GM23338 (cell line): Measurements from ENCODE around the gene NFATC3. TPM values are rescaled to one million over a fixed set of nuclear protein-coding genes. Genes with fewer than 3 reads are reported as not detected.

Experiments used
- ATAC-seq: fragments of 200-7000 bp; cut with Tn5 transposase; 3 replicates; pipeline ENCODE4 v1.9.1; 2020
- DNase-seq: peaks from one replicate; pipeline ENCODE4 v3.0.0-alpha.2; 2015; ENCODE audit warnings: low spot score
- H2AFZ ChIP-seq: fragments of 200-600 bp; sonication (generic); 2 replicates; pipeline ENCODE4 v1.8.0; 2016; ENCODE audit warnings: antibody characterized with exemption, mild to moderate bottlenecking, moderate library complexity
- H3F3A ChIP-seq: fragments of 200-600 bp; sonication (generic); replicated peaks from 2 replicates; pipeline ENCODE4 v1.8.0; 2017; ENCODE audit warnings: antibody characterized with exemption, mixed run types, low read depth
- H3K27ac ChIP-seq: fragments of 200-600 bp; sonication (generic); 2 replicates; pipeline ENCODE4 v1.6.1; 2016; ENCODE audit warnings: low read depth
- H3K27me3 ChIP-seq: fragments of 200-600 bp; sonication (generic); 2 replicates; pipeline ENCODE4 v1.8.0; 2016; ENCODE audit warnings: mild to moderate bottlenecking, mixed run types, moderate library complexity; ENCODE audit not compliant: insufficient read depth
- H3K36me3 ChIP-seq: fragments of 200-600 bp; sonication (generic); 2 replicates; pipeline ENCODE4 v1.8.0; 2016; ENCODE audit warnings: mild to moderate bottlenecking; ENCODE audit not compliant: insufficient read depth
- H3K4me1 ChIP-seq: fragments of 200-600 bp; sonication (generic); 2 replicates; pipeline ENCODE4 v1.8.0; 2016; ENCODE audit warnings: mild to moderate bottlenecking, moderate library complexity; ENCODE audit not compliant: insufficient read depth
- H3K4me2 ChIP-seq: fragments of 200-600 bp; sonication (generic); 2 replicates; pipeline ENCODE4 v1.7.1; 2017; ENCODE audit warnings: mixed run types
- H3K4me3 ChIP-seq: fragments of 200-600 bp; sonication (generic); 2 replicates; pipeline ENCODE4 v1.6.1; 2016; ENCODE audit warnings: mixed run types
- H3K79me2 ChIP-seq: fragments of 200-600 bp; sonication (generic); replicated peaks from 2 replicates; pipeline ENCODE4 v1.8.0; 2017; ENCODE audit warnings: mild to moderate bottlenecking; ENCODE audit not compliant: insufficient read depth
- H3K9me2 ChIP-seq: fragments of 200-600 bp; sonication (generic); 2 replicates; pipeline ENCODE4 v1.8.0; 2017; ENCODE audit not compliant: insufficient read depth
- H4K20me1 ChIP-seq: fragments of 200-600 bp; sonication (generic); replicated peaks from 2 replicates; pipeline ENCODE4 v1.8.0; 2017; ENCODE audit warnings: mild to moderate bottlenecking; ENCODE audit not compliant: insufficient read depth
- H3K27ac Mint-ChIP-seq: 2 replicates; pipeline ENCODE4 v1.8.0; 2020; ENCODE audit warnings: inconsistent platforms, mild to moderate bottlenecking, moderate library complexity, mixed read lengths
- H3K27me3 Mint-ChIP-seq: 3 replicates; pipeline ENCODE4 v1.8.0; 2022; ENCODE audit warnings: low read depth, mild to moderate bottlenecking, moderate library complexity, mixed read lengths, inconsistent platforms; ENCODE audit not compliant: insufficient read depth, poor library complexity
- H3K36me3 Mint-ChIP-seq: 3 replicates; pipeline ENCODE4 v1.8.0; 2021; ENCODE audit warnings: low read depth, mild to moderate bottlenecking, inconsistent platforms, moderate library complexity, mixed read lengths
- H3K4me1 Mint-ChIP-seq: 3 replicates; pipeline ENCODE4 v1.8.0; 2020; ENCODE audit warnings: mild to moderate bottlenecking, inconsistent platforms, mixed read lengths
- H3K4me3 Mint-ChIP-seq: 3 replicates; pipeline ENCODE4 v1.8.0; 2021; ENCODE audit warnings: moderate library complexity, mild to moderate bottlenecking, inconsistent platforms, mixed read lengths
- H3K9me3 Mint-ChIP-seq: 3 replicates; pipeline ENCODE4 v1.8.0; 2020; ENCODE audit warnings: moderate library complexity, mild to moderate bottlenecking, inconsistent platforms, mixed read lengths
- CREB1 ChIP-seq: fragments of 250-450 bp; sonication (Bioruptor Pico); IDR thresholded peaks from 2 replicates; pipeline ENCODE4 v1.5.0; 2020; ENCODE audit warnings: low read depth, mild to moderate bottlenecking, moderate library complexity
- CTCF ChIP-seq, 2 experiments: fragments of 200-600 bp in 1 of 2; sonication (generic) in 1 of 2; conservative IDR thresholded peaks; 2 replicates each; pipeline versions ENCODE4 v1.5.1 to v1.6.1; 2016 to 2017; ENCODE audit warnings: antibody characterized with exemption in 2 of 2, low read depth in 2 of 2, mild to moderate bottlenecking in 2 of 2, moderate library complexity in 1 of 2
- EZH2phosphoT487 ChIP-seq: fragments of 200-600 bp; sonication (generic); IDR thresholded peaks from one replicate; pipeline ENCODE4 v1.8.1; 2018; ENCODE audit warnings: antibody characterized with exemption; ENCODE audit not compliant: unreplicated experiment
- NANOG ChIP-seq: IDR thresholded peaks from 2 replicates; pipeline ENCODE4 v1.6.1; 2016; ENCODE audit warnings: antibody characterized with exemption, borderline replicate concordance
- POLR2AphosphoS5 ChIP-seq: IDR thresholded peaks from 2 replicates; pipeline ENCODE4 v1.6.1; 2016; ENCODE audit warnings: antibody characterized with exemption, low read depth
- ZNF114 ChIP-seq: fragments of 250-450 bp; sonication (Bioruptor Pico); IDR thresholded peaks from 2 replicates; pipeline ENCODE4 v1.5.0; 2020; ENCODE audit warnings: mild to moderate bottlenecking, moderate library complexity
- ZNF331 ChIP-seq: fragments of 250-450 bp; sonication (Bioruptor Pico); IDR thresholded peaks from 2 replicates; pipeline ENCODE4 v1.5.0; 2020; ENCODE audit warnings: low read depth, mild to moderate bottlenecking, moderate library complexity
- polyA plus RNA-seq: library from polyadenylated mRNA; unstranded; fragments of >200 nt; fragmentation: Nextera tagmentation; extraction: Ambion mirVana; gene quantifications from 2 replicates; pipeline ENCODE4 v1.2.1, GENCODE V29; 2016
- total RNA-seq: library from RNA; depleted of rRNA; stranded (reverse); fragments of >200 nt; shearing (Covaris generic); gene quantifications from 2 replicates; pipeline ENCODE4 v1.2.3, GENCODE V29; 2014
- TF ChIP-seq, protein P1 (sequence below): IDR thresholded peaks from one replicate; pipeline ENCODE4 v1.6.1; 2018; ENCODE audit warnings: antibody characterized with exemption; ENCODE audit not compliant: unreplicated experiment
- TF ChIP-seq, protein P2 (sequence below): IDR thresholded peaks from 2 replicates; pipeline ENCODE4 v1.6.1; 2016; ENCODE audit warnings: antibody characterized with exemption

Gene NFATC3
- total and polyA plus RNA-seq, 2 experiments from 2014 or later = 9.2 to 40.9 TPM

- no peaks in the 10 kb centered on the region for H3K36me3 Mint-ChIP-seq
- peaks cover 9% of the 10 kb centered on the region; the same call in 1 of the 2 replicates for H3K27me3 ChIP-seq
- peak overlapping the region; percentile 95 for H3K4me3 ChIP-seq
- peaks cover 35% of the 10 kb centered on the region for H3K27me3 Mint-ChIP-seq
- no peaks in the 10 kb centered on the region for H3K36me3 ChIP-seq
- no peaks in the 10 kb centered on the region for H3F3A ChIP-seq
- H3K79me2 ChIP-seq = no peaks in the 10 kb centered on the region
- no peaks in the 10 kb centered on the region for H3K9me3 Mint-ChIP-seq
- no peaks in the 10 kb centered on the region; the same call in 1 of the 2 replicates for H3K4me1 ChIP-seq
- peak overlapping the region; percentile 96 for H3K4me3 Mint-ChIP-seq
- H4K20me1 ChIP-seq = no peaks in the 10 kb centered on the region; the same call in 1 of the 2 replicates
- no peak; the same call in 2 of the 3 replicates for ATAC-seq
- H3K27ac Mint-ChIP-seq = no peak overlapping the region
- TF ChIP-seq CREB1 = no peak
- TF ChIP-seq, protein P1, sequence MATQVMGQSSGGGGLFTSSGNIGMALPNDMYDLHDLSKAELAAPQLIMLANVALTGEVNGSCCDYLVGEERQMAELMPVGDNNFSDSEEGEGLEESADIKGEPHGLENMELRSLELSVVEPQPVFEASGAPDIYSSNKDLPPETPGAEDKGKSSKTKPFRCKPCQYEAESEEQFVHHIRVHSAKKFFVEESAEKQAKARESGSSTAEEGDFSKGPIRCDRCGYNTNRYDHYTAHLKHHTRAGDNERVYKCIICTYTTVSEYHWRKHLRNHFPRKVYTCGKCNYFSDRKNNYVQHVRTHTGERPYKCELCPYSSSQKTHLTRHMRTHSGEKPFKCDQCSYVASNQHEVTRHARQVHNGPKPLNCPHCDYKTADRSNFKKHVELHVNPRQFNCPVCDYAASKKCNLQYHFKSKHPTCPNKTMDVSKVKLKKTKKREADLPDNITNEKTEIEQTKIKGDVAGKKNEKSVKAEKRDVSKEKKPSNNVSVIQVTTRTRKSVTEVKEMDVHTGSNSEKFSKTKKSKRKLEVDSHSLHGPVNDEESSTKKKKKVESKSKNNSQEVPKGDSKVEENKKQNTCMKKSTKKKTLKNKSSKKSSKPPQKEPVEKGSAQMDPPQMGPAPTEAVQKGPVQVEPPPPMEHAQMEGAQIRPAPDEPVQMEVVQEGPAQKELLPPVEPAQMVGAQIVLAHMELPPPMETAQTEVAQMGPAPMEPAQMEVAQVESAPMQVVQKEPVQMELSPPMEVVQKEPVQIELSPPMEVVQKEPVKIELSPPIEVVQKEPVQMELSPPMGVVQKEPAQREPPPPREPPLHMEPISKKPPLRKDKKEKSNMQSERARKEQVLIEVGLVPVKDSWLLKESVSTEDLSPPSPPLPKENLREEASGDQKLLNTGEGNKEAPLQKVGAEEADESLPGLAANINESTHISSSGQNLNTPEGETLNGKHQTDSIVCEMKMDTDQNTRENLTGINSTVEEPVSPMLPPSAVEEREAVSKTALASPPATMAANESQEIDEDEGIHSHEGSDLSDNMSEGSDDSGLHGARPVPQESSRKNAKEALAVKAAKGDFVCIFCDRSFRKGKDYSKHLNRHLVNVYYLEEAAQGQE = no peak
- TF ChIP-seq, protein P2, sequence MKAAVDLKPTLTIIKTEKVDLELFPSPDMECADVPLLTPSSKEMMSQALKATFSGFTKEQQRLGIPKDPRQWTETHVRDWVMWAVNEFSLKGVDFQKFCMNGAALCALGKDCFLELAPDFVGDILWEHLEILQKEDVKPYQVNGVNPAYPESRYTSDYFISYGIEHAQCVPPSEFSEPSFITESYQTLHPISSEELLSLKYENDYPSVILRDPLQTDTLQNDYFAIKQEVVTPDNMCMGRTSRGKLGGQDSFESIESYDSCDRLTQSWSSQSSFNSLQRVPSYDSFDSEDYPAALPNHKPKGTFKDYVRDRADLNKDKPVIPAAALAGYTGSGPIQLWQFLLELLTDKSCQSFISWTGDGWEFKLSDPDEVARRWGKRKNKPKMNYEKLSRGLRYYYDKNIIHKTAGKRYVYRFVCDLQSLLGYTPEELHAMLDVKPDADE = no peak
- no peak for TF ChIP-seq NANOG
- TF ChIP-seq CTCF (conservative IDR thresholded peaks at IDR 0.05; ENCODE audit: low read depth in 2 of 2) = no peak
- TF ChIP-seq POLR2AphosphoS5 = no peak
- TF ChIP-seq ZNF331 (CRISPR knock-in tag) = no peak
- no peak for TF ChIP-seq ZNF114 (CRISPR knock-in tag)
- no peak for TF ChIP-seq EZH2phosphoT487
- no peaks in the 10 kb centered on the region for H3K9me2 ChIP-seq
- peaks cover 4% of the 10 kb centered on the region; the same call in 1 of the 3 replicates for H3K4me1 Mint-ChIP-seq
- H2AFZ ChIP-seq = peak overlapping the region; percentile 97
- peak overlapping the region; percentile 96 for H3K4me2 ChIP-seq
- DNase-seq = no peak
- H3K27ac ChIP-seq = no peak overlapping the region
Measured at GRCh38 chr16:68244481-68244902, 159.3 kb downstream of the NFATC3 start.
